ENCODE results near the gene BICC1. TPM values are rescaled to one million over a fixed set of nuclear protein-coding genes. Genes with fewer than 3 reads are reported as not detected.

Gene BICC1
- total and polyA plus RNA-seq, 4 donors: 5.9 to 54.2 (median 22.2) TPM

DNA sequence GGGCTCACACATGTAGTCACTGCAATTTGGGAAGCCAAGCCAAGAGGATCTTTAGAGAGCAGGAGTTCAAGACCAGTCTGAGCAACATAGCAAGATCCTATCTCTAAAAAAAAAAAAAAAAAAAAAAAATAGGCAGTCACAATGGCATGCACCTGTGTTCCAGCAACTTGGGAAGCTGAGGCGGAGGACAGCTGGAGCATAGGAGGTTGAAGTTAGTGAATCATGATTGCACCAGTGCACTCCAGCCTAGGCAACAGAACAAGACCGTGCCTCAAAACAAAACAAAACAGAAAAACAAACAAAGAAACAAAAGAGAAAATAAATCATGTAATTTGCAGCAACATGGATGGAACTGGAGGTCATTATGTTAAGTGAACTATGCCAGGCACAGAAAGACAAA is 33.6 kb upstream of the BICC1 start:
- no peak overlapping the region for H3K27ac ChIP-seq (ENCODE audit: low read depth, low read length)
- H3K9me3 ChIP-seq (ENCODE audit: control insufficient read depth, insufficient read depth, low read length): no peaks in the 10 kb centered on the region
- no peaks in the 10 kb centered on the region for H3K4me1 ChIP-seq (ENCODE audit: control insufficient read depth, insufficient read depth, low read length)
- no peaks in the 10 kb centered on the region for H3K36me3 ChIP-seq (ENCODE audit: control insufficient read depth, insufficient read depth, low read length)
- no peak for DNase-seq (ENCODE audit: low read depth in 4 of 6, low spot score in 6 of 6)
- no peak overlapping the region for H3K4me3 ChIP-seq (ENCODE audit: low read depth, low read length)
- WGBS (ENCODE audit: insufficient coverage): no CpG with 5 or more reads among the region's 2 CpGs
- no peaks in the 10 kb centered on the region for H3K27me3 ChIP-seq (ENCODE audit: control insufficient read depth, insufficient read depth, low read length)

- H3K27ac ChIP-seq (ENCODE audit: low read depth, low read length): no peak overlapping the region
- no peaks in the 10 kb centered on the region for H3K9me3 ChIP-seq (ENCODE audit: control insufficient read depth, insufficient read depth, low read length)
- no peak overlapping the region for H3K4me3 ChIP-seq (ENCODE audit: low read depth, low read length)
- DNase-seq (ENCODE audit: low read depth in 4 of 6, low spot score in 6 of 6): no peak
- no peaks in the 10 kb centered on the region for H3K27me3 ChIP-seq (ENCODE audit: control insufficient read depth, insufficient read depth, low read length)
- WGBS (ENCODE audit: insufficient coverage): 70% methylated on average over 2 of the region's 3 CpGs
- no peaks in the 10 kb centered on the region for H3K4me1 ChIP-seq (ENCODE audit: control insufficient read depth, insufficient read depth, low read length)
- no peaks in the 10 kb centered on the region for H3K36me3 ChIP-seq (ENCODE audit: control insufficient read depth, insufficient read depth, low read length)
Observed at GRCh38 chr10:58480321-58480720, 32.4 kb upstream of the BICC1 start.

GRCh38 chr10:58481569-58482109 is 31.0 kb upstream of the BICC1 start:
- Histone ChIP-seq H3K36me3 (ENCODE audit: control insufficient read depth, insufficient read depth, low read length) (no peaks in the 10 kb centered on the region), H3K4me1 (ENCODE audit: control insufficient read depth, insufficient read depth, low read length) (no peaks in the 10 kb centered on the region), H3K9me3 (ENCODE audit: control insufficient read depth, insufficient read depth, low read length) (no peaks in the 10 kb centered on the region), H3K27me3 (ENCODE audit: control insufficient read depth, insufficient read depth, low read length) (no peaks in the 10 kb centered on the region), H3K27ac (ENCODE audit: low read depth, low read length) (no peak overlapping the region), H3K4me3 (ENCODE audit: low read depth, low read length) (no peak overlapping the region)
- no peak for DNase-seq (ENCODE audit: low read depth in 4 of 6, low spot score in 6 of 6)
- no CpG with 5 or more reads among the region's 2 CpGs for WGBS (ENCODE audit: insufficient coverage)

GRCh38 chr10:58486821-58487220 is 25.9 kb upstream of the BICC1 start:
- no peaks in the 10 kb centered on the region for H3K9me3 ChIP-seq (ENCODE audit: control insufficient read depth, insufficient read depth, low read length)
- no peak overlapping the region for H3K4me3 ChIP-seq (ENCODE audit: low read depth, low read length)
- no peak overlapping the region for H3K27ac ChIP-seq (ENCODE audit: low read depth, low read length)
- no CpG with 5 or more reads among the region's 1 CpG for WGBS (ENCODE audit: insufficient coverage)
- no peaks in the 10 kb centered on the region for H3K4me1 ChIP-seq (ENCODE audit: control insufficient read depth, insufficient read depth, low read length)
- no peaks in the 10 kb centered on the region for H3K27me3 ChIP-seq (ENCODE audit: control insufficient read depth, insufficient read depth, low read length)
- H3K36me3 ChIP-seq (ENCODE audit: control insufficient read depth, insufficient read depth, low read length): no peaks in the 10 kb centered on the region
- no peak for DNase-seq (ENCODE audit: low read depth in 4 of 6, low spot score in 6 of 6)

DNA sequence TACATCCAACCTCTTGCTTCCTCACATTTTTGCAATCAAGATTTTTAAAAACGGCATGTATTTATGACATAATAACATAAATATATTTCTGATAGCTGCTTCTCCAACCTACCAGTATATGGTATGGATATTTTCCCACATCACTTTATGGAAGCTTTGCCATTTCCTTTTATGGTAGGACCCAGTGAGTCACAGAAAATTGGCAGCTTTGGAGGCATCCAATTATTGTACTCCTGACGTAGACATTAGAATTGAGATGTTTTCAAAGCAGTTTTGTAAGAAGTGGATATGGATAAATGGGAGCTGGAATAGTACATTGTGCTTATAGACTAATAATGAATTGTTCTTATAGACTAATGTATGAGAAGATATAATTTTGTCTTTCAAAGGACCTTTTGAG is 23.8 kb upstream of the BICC1 start:
- Histone ChIP-seq H3K9me3 (ENCODE audit: control insufficient read depth, insufficient read depth, low read length) (no peaks in the 10 kb centered on the region), H3K36me3 (ENCODE audit: control insufficient read depth, insufficient read depth, low read length) (no peaks in the 10 kb centered on the region), H3K4me1 (ENCODE audit: control insufficient read depth, insufficient read depth, low read length) (no peaks in the 10 kb centered on the region), H3K27ac (ENCODE audit: low read depth, low read length) (no peak overlapping the region), H3K27me3 (ENCODE audit: control insufficient read depth, insufficient read depth, low read length) (no peaks in the 10 kb centered on the region), H3K4me3 (ENCODE audit: low read depth, low read length) (no peak overlapping the region)
- no CpG with 5 or more reads among the region's 2 CpGs for WGBS (ENCODE audit: insufficient coverage)
- no peak for DNase-seq (ENCODE audit: low read depth in 4 of 6, low spot score in 6 of 6)

DNA sequence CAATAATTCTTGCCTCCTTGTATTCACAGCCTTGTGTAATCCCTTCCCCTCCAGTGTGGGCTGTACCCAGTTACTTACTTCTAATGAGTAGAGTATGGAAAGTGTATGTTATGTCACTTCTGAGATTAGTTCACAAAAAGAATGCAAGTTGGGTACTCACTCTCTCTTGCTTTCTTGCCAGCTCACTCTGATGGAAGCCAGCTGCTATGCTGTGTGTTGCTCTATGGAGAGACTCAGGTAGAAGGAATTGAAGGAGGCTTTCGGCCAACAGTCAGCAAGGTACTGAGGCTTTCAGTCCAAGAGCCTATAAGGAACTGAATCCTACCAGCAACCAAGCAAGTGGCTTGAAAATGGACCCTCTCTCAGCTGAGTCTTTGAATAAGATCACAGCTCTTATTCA is 9.7 kb upstream of the BICC1 start:
- Histone ChIP-seq H3K4me3 (ENCODE audit: low read depth, low read length) (no peak overlapping the region), H3K27ac (ENCODE audit: low read depth, low read length) (no peak overlapping the region), H3K4me1 (ENCODE audit: control insufficient read depth, insufficient read depth, low read length) (no peaks in the 10 kb centered on the region), H3K27me3 (ENCODE audit: control insufficient read depth, insufficient read depth, low read length) (no peaks in the 10 kb centered on the region), H3K9me3 (ENCODE audit: control insufficient read depth, insufficient read depth, low read length) (no peaks in the 10 kb centered on the region), H3K36me3 (ENCODE audit: control insufficient read depth, insufficient read depth, low read length) (no peaks in the 10 kb centered on the region)
- WGBS (ENCODE audit: insufficient coverage): no CpG with 5 or more reads among the region's 1 CpG
- DNase-seq (ENCODE audit: low read depth in 4 of 6, low spot score in 6 of 6): no peak

DNA sequence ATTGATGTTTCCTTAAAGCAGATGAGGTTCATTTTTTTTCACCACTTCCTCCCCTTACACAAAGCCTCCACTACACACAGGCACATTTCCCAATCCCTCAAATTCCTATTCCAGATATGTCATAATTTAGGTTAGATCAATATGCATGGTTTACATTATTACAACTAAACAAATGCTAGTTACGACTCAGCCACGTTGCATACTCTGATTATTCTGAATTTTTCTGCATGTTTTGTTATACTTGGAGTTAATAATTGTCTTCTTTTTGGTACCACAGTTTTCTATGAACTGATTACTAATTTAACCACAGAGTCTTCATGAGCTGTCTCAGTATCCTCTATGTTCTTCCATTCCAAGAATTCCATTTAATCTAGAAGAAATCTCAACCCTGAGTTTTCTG is 4.4 kb upstream of the BICC1 start:
- peaks cover 10% of the 10 kb centered on the region for H3K4me1 ChIP-seq (ENCODE audit: control insufficient read depth, insufficient read depth, low read length)
- DNase-seq (ENCODE audit: low read depth in 4 of 6, low spot score in 6 of 6): no peak
- no CpG with 5 or more reads among the region's 2 CpGs for WGBS (ENCODE audit: insufficient coverage)
- H3K4me3 ChIP-seq (ENCODE audit: low read depth, low read length): no peak overlapping the region
- no peaks in the 10 kb centered on the region for H3K9me3 ChIP-seq (ENCODE audit: control insufficient read depth, insufficient read depth, low read length)
- no peaks in the 10 kb centered on the region for H3K27me3 ChIP-seq (ENCODE audit: control insufficient read depth, insufficient read depth, low read length)
- H3K36me3 ChIP-seq (ENCODE audit: control insufficient read depth, insufficient read depth, low read length): no peaks in the 10 kb centered on the region
- H3K27ac ChIP-seq (ENCODE audit: low read depth, low read length): no peak overlapping the region

DNA sequence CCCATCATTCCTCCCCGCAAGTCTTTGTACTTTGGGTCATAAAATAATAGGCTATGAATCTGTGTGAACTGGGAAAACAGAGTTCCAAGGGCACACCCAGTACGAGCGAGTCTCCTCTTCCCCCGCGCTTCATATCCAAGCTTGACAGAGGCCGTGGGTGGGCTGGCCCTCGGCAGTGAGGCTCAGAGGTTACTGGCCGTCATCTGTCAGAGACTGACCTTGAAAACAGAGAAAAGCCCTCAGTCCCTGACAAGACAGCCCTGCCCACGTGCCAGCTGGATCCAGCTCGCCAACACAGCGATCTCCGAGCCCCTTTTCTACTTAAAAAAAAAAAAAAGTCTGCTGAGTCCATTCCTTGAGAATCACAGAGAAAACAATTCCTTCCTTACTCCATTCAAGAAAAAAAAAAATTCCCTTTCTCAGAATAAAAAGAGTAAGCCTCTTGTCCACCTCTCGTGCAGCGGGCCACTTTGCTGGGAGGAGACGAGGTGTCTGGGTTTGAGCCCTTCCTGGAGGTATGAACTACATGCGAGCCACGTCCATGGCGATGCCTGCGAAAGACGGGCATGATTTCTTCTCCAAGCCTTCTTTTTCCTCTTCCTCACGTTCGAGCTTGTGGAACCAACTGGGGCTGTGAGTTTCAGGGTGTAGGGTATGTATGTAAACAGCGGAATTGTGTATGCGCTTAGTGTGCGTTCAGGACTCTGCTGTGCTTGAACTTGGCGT is 744 bp upstream of the BICC1 start:
- Histone ChIP-seq H3K27ac (ENCODE audit: low read depth, low read length) (peak overlapping the region; percentile 69), H3K4me1 (ENCODE audit: control insufficient read depth, insufficient read depth, low read length) (peaks cover 16% of the 10 kb centered on the region), H3K9me3 (ENCODE audit: control insufficient read depth, insufficient read depth, low read length) (no peaks in the 10 kb centered on the region), H3K4me3 (ENCODE audit: low read depth, low read length) (peak overlapping the region; percentile 52), H3K36me3 (ENCODE audit: control insufficient read depth, insufficient read depth, low read length) (no peaks in the 10 kb centered on the region), H3K27me3 (ENCODE audit: control insufficient read depth, insufficient read depth, low read length) (no peaks in the 10 kb centered on the region)
- peak in 3 of 6 donors; percentile 4 to 33 (median 10) for DNase-seq (ENCODE audit: low read depth in 4 of 6, low spot score in 6 of 6)
- WGBS (ENCODE audit: insufficient coverage): 8% methylated on average over 15 of the region's 26 CpGs

- H3K27ac ChIP-seq (ENCODE audit: low read depth, low read length): peak overlapping the region; percentile 86
- peak; percentile 17 to 79 (median 46) for DNase-seq (ENCODE audit: low read depth in 4 of 6, low spot score in 6 of 6)
Observed at GRCh38 chr10:58513188-58514110, 777 bp downstream of the BICC1 start.

More at GRCh38 chr10:58513188-58514110, 777 bp downstream of the BICC1 start:
- Histone ChIP-seq H3K9me3 (ENCODE audit: control insufficient read depth, insufficient read depth, low read length) (no peaks in the 10 kb centered on the region), H3K4me1 (ENCODE audit: control insufficient read depth, insufficient read depth, low read length) (peaks cover 16% of the 10 kb centered on the region), H3K27me3 (ENCODE audit: control insufficient read depth, insufficient read depth, low read length) (no peaks in the 10 kb centered on the region), H3K4me3 (ENCODE audit: low read depth, low read length) (peak overlapping the region; percentile 77), H3K36me3 (ENCODE audit: control insufficient read depth, insufficient read depth, low read length) (no peaks in the 10 kb centered on the region)
- WGBS (ENCODE audit: insufficient coverage): under 1% methylated on average over 47 of the region's 53 CpGs

All from spinal cord (tissue), 10 donors.